CD4-positive, alpha-beta T cell treated with Interleukin-1 beta for 1 hour (primary cell): Measurements from ENCODE around the gene METTL4.
"Not testable (repeated sequence)": the region's sequence is repeated elsewhere in the genome, so short reads cannot be mapped to it uniquely, and the experiment has no call there.

Experiments
- DNase-seq, 2 donors: peaks; one replicate each; pipeline ENCODE4 v3.0.0-alpha.2; 2020 to 2022

Gene METTL4

GRCh38 chr18:2559249-2559648 is 12.1 kb downstream of the METTL4 start:
- DNase-seq = no peak

DNA sequence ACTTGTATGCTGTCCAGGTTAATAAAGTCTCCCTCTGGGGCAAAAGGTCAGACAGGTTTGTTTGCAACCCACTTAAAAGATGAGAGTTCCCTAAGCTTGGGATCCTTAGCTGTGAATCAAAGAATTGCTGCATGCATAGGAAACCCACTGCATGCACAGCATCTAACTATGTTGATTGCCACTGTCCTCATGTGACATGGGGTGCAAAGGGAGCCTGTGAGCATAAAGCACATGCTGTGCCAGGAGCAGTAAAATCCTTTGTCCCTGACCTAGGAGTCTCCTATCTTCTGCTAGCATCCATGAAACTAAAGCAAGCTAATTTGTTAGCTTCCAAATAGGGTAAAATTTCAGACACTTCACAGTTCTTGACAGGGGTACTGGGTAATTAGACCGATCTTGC is 13.8 kb downstream of the METTL4 start:
- no peak for DNase-seq

DNA sequence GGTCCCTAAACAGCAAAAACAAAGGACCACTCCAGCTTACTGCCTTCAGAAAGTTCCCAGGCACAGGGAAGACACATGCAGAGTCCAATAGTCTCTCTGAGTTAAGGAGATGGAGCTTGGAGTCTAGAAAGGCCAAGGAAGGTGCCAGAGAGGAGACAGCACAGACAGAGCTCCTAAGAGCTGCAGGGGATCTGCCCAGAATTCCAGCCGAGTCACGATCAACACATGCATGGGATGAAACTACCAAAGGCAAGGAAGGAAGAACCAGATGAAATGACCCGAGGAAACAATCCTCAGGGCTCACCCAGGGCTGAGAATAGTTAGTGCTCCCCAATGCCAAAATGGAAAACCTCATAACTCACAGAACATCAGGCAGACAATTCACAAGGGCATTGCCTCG is 15.4 kb downstream of the METTL4 start:
- no peak for DNase-seq

GRCh38 chr18:2554696-2555095 is 16.6 kb downstream of the METTL4 start:
- no peak for DNase-seq

- no peak for DNase-seq
Measured at GRCh38 chr18:2551425-2551824, 19.9 kb downstream of the METTL4 start.

DNA sequence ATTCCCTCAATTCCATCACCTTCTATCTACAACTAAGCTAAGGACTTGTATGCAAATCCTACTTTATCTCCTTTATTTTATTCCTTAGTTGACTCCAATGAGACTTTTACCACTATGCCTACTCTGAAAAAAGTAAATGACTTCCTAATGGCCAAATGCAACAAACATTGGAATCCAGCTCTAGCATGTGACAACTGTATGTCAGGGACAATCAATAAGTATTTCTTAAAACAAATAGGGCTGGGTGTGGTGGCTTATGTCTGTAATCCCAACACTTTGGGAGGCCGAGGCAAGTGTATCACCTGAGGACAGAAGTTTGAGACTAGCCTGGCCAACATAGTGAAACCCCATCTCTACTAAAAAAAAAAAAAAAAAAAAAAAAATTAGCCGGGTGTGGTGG is 21.8 kb downstream of the METTL4 start:
- DNase-seq = no peak

- DNase-seq = peak in 1 of 2 donors; percentile 48
Measured at GRCh38 chr18:2547477-2548087, 23.7 kb downstream of the METTL4 start.

- DNase-seq = no peak
Measured at GRCh38 chr18:2545155-2545554, 26.1 kb downstream of the METTL4 start.

DNA sequence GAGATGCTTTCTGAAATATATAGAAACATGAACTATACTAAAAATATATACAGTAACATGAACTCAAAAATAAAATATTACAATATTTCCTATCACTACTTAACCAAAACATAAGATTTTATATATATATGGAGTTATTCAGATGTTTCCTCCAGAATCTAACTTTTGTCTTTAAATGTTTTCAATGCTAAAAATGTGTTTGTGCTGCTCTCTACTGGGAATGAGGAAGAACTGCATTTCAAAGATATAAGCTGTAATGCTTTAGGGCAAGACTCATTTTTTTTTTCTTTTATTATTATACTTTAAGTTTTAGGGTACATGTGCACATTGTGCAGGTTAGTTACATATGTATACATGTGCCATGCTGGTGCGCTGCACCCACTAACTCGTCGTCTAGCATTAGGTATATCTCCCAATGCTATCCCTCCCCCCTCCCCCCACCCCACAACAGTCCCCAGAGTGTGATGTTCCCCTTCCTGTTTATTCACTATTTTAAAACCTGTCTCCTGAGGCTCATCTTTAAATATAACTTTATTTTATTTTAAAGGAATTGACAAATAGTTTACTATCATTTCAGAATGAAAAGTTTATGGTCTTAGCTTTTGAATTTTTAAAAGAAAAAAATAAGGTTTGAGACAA is 29.3 kb downstream of the METTL4 start:
- peak in 1 of 2 donors; percentile 41 for DNase-seq

- DNase-seq = no peak
Measured at GRCh38 chr18:2540575-2540974, 30.7 kb downstream of the METTL4 start.

GRCh38 chr18:2538844-2539243 is 32.5 kb downstream of the METTL4 start:
- DNase-seq = no peak

- no peak for DNase-seq
Measured at GRCh38 chr18:2538236-2538635, 33.1 kb downstream of the METTL4 start.

- DNase-seq = no peak
Measured at GRCh38 chr18:2537296-2537695, 34.0 kb downstream of the METTL4 start.

DNA sequence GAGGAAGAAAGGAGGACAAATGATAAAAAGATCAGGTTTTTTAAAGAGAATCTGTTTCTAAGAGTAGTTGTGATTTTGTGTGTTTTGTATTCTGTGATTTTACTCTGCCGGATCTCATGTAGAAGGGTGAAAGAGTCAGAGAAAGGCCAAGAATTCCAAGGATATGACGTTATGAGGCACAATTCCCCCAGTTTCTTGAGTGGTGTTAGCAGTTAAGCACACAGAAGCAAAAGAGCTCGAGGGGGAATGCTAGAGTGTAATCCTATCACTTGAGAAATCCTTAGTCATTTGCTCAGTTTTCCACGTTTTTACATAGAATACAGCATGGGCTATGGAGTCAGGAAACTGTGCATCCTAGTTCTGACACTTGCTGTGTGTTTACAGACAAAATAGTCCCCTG is 34.8 kb downstream of the METTL4 start:
- DNase-seq = no peak

DNA sequence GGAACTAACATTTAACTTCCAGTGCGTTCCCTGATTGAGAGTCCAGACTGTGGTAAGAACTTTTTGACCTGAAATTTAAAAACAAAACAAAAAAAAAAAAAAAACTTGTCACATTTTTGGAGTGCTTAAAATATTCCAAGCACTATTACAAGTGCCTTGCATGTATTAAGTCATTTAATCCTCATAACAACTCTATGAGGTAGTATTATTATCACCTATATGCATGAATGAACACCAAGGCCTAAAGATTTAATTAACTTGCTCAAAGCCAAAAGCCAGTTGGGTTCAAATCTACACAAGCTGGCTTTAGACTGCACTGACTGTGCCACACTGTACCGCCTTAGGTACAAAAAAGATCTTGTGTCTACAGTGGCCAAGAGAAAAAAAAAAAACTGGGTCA is 35.2 kb downstream of the METTL4 start:
- DNase-seq = no peak

DNA sequence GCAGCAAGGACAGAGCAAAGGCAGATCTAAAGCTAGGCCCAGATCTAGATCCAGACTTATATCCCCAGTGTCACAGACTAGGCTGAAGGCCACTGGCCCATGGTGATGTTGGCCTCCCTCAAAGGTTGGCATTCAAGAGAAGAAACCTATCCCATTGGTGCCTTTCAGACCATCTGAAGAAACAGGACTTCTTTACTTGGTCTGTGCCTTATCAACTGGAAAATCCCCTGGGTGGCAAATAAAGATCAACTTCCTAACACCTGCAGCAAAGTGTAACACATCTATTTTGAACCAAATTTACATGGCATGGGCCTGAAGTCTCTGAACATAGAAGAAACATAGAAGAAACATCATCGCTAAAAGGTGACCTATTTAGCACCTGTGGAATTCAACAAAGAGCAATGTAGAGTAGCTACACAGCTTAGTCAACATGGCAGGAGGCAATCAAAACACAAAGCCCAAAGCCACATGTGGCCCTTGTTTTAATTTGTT is 35.8 kb downstream of the METTL4 start:
- no peak for DNase-seq

GRCh38 chr18:2534906-2535305 is 36.4 kb downstream of the METTL4 start:
- no peak for DNase-seq

DNA sequence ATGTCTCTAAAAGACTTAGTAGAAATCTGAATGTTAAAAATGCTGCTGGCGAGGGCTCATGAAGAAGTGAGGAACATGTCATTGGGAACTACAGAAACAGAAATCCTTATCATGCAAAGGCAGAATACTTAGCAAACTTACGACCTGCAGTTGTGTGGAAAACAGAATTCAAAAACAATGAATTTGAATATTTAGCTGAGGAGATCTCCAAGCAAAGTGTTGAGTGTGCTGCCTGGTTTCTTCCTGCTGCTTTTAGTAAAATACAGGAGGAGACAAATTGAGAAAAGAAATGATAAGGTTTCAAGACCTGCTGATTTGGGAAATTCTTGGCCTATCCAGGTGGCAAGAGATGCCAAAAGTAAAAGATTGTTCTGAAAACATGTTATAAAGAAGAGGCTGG is 38.5 kb downstream of the METTL4 start:
- DNase-seq = no peak

- no peak for DNase-seq
Measured at GRCh38 chr18:2531751-2532150, 39.6 kb downstream of the METTL4 start.

DNA sequence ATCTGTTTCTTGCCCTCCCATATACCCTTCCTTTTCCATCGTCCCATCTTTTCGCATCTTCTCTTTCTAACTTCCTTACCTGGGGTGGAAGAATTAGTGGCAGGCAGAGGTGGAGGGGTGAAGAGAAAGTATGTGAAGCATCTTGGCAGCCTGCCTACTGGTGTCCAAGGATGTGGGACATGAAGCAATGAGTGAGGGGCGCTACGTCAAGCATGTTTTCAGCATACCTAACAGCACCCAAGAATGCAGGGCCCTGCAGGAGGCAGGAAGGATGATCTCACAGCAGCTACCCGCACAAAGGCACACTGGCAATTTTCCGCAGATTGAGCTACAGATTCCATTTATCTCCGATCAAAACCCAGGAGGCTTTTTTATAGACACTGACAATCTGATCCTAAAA is 42.2 kb downstream of the METTL4 start:
- no peak for DNase-seq

- no peak for DNase-seq
Measured at GRCh38 chr18:2526329-2526728, 45.0 kb downstream of the METTL4 start.

DNA sequence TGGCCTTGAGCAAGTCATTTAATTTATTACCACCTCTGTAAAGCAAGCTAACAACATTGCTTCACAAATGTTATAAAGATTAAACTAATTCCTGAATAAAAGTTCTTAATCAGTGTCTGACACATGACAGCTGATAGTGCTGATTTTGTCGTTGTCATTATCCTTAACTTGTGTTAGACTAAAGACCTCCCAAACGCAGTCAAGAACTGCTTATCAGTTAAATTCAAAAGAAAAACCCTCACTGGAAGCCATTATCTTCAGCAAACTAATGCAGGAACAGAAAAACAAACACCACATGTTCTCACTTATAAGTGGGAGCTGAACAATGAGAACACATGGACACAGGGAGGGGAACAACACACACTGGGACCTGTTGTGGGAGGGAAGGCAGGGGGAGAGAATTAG is 46.5 kb downstream of the METTL4 start:
- not testable (repeated sequence) for DNase-seq

GRCh38 chr18:2522112-2522511 is 49.2 kb downstream of the METTL4 start:
- no peak for DNase-seq

DNA sequence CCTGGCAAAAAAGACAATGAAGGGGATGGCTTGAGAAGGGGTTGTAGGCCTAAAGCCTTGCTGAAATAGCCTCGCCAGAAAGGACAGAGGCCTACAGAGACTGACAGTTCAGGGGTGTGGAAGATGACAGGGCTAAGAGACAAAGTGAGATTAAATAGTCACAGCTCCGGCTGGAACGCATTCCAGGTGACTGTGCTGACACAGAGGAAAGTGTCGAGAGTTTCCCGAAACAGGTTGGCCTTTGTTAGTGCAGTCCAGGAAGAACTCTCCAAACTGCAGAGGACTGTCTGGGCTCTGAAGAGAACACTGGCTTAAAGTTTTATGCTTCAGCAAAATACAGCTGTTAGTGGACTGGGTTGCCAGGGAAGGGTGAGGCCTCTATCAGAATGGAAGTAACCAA is 52.8 kb downstream of the METTL4 start:
- no peak for DNase-seq
